Measurements from ENCODE around the gene PREB. TPM values are rescaled to one million over a fixed set of nuclear protein-coding genes. Genes with fewer than 3 reads are reported as not detected.

Gene PREB
- total and polyA plus RNA-seq, 2 of the 13 experiments (the other 11 are each of a cell fraction or from before 2014, with no cell fraction given), result 112 to 192 TPM

DNA sequence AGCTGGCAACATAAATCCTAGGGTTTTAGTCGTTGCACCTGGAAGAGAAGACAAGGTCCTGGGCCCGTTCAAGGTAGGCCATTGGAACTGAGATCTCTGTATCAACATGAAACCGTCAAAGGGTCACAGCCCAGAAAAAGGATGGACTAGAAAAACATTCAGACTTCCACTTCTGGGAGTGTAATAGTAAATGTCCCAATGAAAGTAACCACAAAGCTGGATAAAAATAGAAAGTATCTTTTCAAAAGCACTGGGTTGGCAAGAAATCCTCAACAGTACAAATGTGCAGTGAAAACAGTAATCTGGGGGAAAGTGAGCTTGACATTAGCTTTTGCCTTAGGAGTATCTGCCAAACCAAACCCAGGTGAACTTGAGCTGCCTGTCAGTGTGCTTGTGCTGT lies 28.5 kb downstream of the PREB start:
- BruUV-seq (replicated peaks), result no TSS peak
- Histone ChIP-seq H3K36me3 (replicated peaks in 1 of 2; ENCODE audit: control insufficient read depth in 1 of 2, insufficient read depth in 2 of 2, low read length in 2 of 2) (no peaks in the 10 kb centered on the region; a peak in 1 of 5 replicates), H3K9me3 (ENCODE audit: low read length) (no peaks in the 10 kb centered on the region), H3K79me2 (ENCODE audit: insufficient read depth, low read length) (no peaks in the 10 kb centered on the region), H3K27me3 (ENCODE audit: control insufficient read depth in 1 of 2, insufficient read depth in 2 of 2, low read length in 2 of 2) (no peaks in the 10 kb centered on the region), H3K27ac (ENCODE audit: extremely low read length, insufficient read depth, low read length) (no peak overlapping the region), H3K4me3 (replicated peaks in 1 of 3; ENCODE audit: insufficient read depth in 1 of 3, low read depth in 2 of 3, low read length in 3 of 3) (no peak overlapping the region), H3K9ac (ENCODE audit: insufficient read depth, low read depth, low read length) (no peak overlapping the region), H2AFZ (ENCODE audit: low read length) (no peak overlapping the region), H3K4me2 (ENCODE audit: low read depth, low read length) (no peak overlapping the region), H3K4me1 (ENCODE audit: insufficient read depth, low read length) (no peaks in the 10 kb centered on the region), H4K20me1 (ENCODE audit: insufficient read depth, low read length) (no peaks in the 10 kb centered on the region)
- intact Hi-C loops (cut with micrococcal nuclease; ENCODE audit: unreplicated experiment) (no loop called here), in situ Hi-C loops (cut with HindIII; ENCODE audit: extremely low pct_ligation_motif_present, low pct_unique_long_range_greater_than_20kb) (no loop called here)
- DNase-seq (ENCODE audit: low spot score) (no peak), ATAC-seq (no peak), FAIRE-seq (no peak)
- CTCF ChIA-PET (ENCODE audit: low intra/inter-chr PET ratio, low total read pairs), result no interaction called here
- POLR2A ChIA-PET, result interaction anchor here (1.0 to 1.9 kb wide), 2 partner anchors 12 to 19 kb away, joined by 3 to 6 read pairs; partner anchors contain the start of gene KHK
- WGBS (ENCODE audit: low lambda C conversion rate), result 64% methylated on average over 3 of the region's 3 CpGs
- TF ChIP-seq MBNL3 (CRISPR knock-in tag; conservative IDR thresholded peaks at IDR 0.05) (no peak), KDM5A (IDR thresholded peaks at IDR 0.05; ENCODE audit: borderline replicate concordance, low read length) (no peak), FOXA3 (CRISPR knock-in tag; IDR thresholded peaks at IDR 0.05) (no peak), NFIC (IDR thresholded peaks at IDR 0.05; ENCODE audit: low read length) (no peak), ZZZ3 (CRISPR knock-in tag; IDR thresholded peaks at IDR 0.05; ENCODE audit: borderline replicate concordance) (no peak), ZNF567 (CRISPR knock-in tag; IDR thresholded peaks at IDR 0.05; ENCODE audit: borderline replicate concordance) (no peak), RFX1 (IDR thresholded peaks at IDR 0.05) (no peak)
- TF ChIP-seq, protein P1, sequence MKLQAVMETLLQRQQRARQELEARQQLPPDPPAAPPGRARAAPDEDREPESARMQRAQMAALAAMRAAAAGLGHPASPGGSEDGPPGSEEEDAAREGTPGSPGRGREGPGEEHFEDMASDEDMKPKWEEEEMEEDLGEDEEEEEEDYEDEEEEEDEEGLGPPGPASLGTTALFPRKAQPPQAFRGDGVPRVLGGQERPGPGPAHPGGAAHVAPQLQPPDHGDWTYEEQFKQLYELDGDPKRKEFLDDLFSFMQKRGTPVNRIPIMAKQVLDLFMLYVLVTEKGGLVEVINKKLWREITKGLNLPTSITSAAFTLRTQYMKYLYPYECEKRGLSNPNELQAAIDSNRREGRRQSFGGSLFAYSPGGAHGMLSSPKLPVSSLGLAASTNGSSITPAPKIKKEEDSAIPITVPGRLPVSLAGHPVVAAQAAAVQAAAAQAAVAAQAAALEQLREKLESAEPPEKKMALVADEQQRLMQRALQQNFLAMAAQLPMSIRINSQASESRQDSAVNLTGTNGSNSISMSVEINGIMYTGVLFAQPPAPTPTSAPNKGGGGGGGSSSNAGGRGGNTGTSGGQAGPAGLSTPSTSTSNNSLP (IDR thresholded peaks at IDR 0.05; ENCODE audit: low read depth, low read length), result no peak
- TF ChIP-seq, protein P2, sequence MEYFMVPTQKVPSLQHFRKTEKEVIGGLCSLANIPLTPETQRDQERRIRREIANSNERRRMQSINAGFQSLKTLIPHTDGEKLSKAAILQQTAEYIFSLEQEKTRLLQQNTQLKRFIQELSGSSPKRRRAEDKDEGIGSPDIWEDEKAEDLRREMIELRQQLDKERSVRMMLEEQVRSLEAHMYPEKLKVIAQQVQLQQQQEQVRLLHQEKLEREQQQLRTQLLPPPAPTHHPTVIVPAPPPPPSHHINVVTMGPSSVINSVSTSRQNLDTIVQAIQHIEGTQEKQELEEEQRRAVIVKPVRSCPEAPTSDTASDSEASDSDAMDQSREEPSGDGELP (IDR thresholded peaks at IDR 0.05; ENCODE audit: borderline replicate concordance, low read depth), result no peak

Measured in HepG2 (cell line).